Trophoblast cell (in vitro differentiated cells and primary cell): ENCODE measurements around the gene MUTYH.

Experiments used
- DNase-seq, 2 donors: peaks; one replicate each; pipeline ENCODE4 v3.0.0-alpha.2; 2016
- H2AFZ ChIP-seq: 2 replicates; pipeline ENCODE4 v1.6.1; 2013; ENCODE audit warnings: low read length, moderate library complexity, mild to moderate bottlenecking; ENCODE audit not compliant: insufficient read depth, poor library complexity
- H2AK5ac ChIP-seq: 2 replicates; pipeline ENCODE4 v1.6.1; 2013; ENCODE audit warnings: mild to moderate bottlenecking, low read length
- H2BK120ac ChIP-seq: 2 replicates; pipeline ENCODE4 v1.6.1; 2013; ENCODE audit warnings: low read length, mild to moderate bottlenecking, moderate library complexity; ENCODE audit not compliant: insufficient read depth, poor library complexity
- H2BK12ac ChIP-seq: 2 replicates; pipeline ENCODE4 v1.6.1; 2013; ENCODE audit warnings: mild to moderate bottlenecking, low read length, moderate library complexity
- H2BK5ac ChIP-seq: 2 replicates; pipeline ENCODE4 v1.6.1; 2013; ENCODE audit warnings: low read length, low read depth, moderate library complexity, mild to moderate bottlenecking; ENCODE audit not compliant: poor library complexity
- H3K14ac ChIP-seq: 2 replicates; pipeline ENCODE4 v1.6.1; 2013; ENCODE audit warnings: mild to moderate bottlenecking, low read length
- H3K18ac ChIP-seq: 2 replicates; pipeline ENCODE4 v1.6.1; 2013; ENCODE audit warnings: mild to moderate bottlenecking, low read length
- H3K23ac ChIP-seq: 2 replicates; pipeline ENCODE4 v1.6.1; 2013; ENCODE audit warnings: low read length
- H3K27ac ChIP-seq: 2 replicates; pipeline ENCODE4 v1.5.1; 2013; ENCODE audit warnings: low read depth, mild to moderate bottlenecking, inconsistent platforms, low read length, moderate library complexity
- H3K27me3 ChIP-seq: 2 replicates; pipeline ENCODE4 v1.6.1; 2013; ENCODE audit warnings: inconsistent platforms, mild to moderate bottlenecking, low read length, moderate library complexity; ENCODE audit not compliant: insufficient read depth
- H3K36me3 ChIP-seq, 2 experiments: 1 replicate in 1 of 2; 2 replicates in 1 of 2; pipeline ENCODE4 v1.6.1; 2013; ENCODE audit warnings: low read length in 2 of 2, mild to moderate bottlenecking in 2 of 2, moderate library complexity in 1 of 2; ENCODE audit not compliant: insufficient read depth in 2 of 2, control insufficient read depth in 1 of 2
- H3K4ac ChIP-seq: 2 replicates; pipeline ENCODE4 v1.6.1; 2013; ENCODE audit warnings: low read depth, mild to moderate bottlenecking, low read length, moderate library complexity
- H3K4me1 ChIP-seq, 2 experiments: 1 replicate in 1 of 2; 2 replicates in 1 of 2; pipeline ENCODE4 v1.6.1; 2013; ENCODE audit warnings: low read length in 2 of 2, mild to moderate bottlenecking in 2 of 2, moderate library complexity in 1 of 2; ENCODE audit not compliant: insufficient read depth in 2 of 2, control insufficient read depth in 1 of 2
- H3K4me2 ChIP-seq: 2 replicates; pipeline ENCODE4 v1.6.1; 2013; ENCODE audit warnings: inconsistent platforms, mild to moderate bottlenecking, low read length, moderate library complexity
- H3K4me3 ChIP-seq: 2 replicates; pipeline ENCODE4 v1.5.1; 2013; ENCODE audit warnings: mild to moderate bottlenecking, low read depth, low read length, inconsistent platforms
- H3K79me1 ChIP-seq: one replicate; pipeline ENCODE4 v1.6.1; 2013; ENCODE audit warnings: low read length
- H3K79me2 ChIP-seq: 2 replicates; pipeline ENCODE4 v1.6.1; 2013; ENCODE audit warnings: low read length, mild to moderate bottlenecking; ENCODE audit not compliant: control insufficient read depth, insufficient read depth, poor library complexity
- H3K9ac ChIP-seq: 2 replicates; pipeline ENCODE4 v1.6.1; 2013; ENCODE audit warnings: mild to moderate bottlenecking, low read length
- H3K9me3 ChIP-seq: 2 replicates; pipeline ENCODE4 v1.6.1; 2013; ENCODE audit warnings: low read depth, mild to moderate bottlenecking, control low read depth, inconsistent platforms, low read length; ENCODE audit not compliant: insufficient read depth
- H4K12ac ChIP-seq: 2 replicates; pipeline ENCODE4 v1.6.1; 2013; ENCODE audit warnings: low read depth, mild to moderate bottlenecking, low read length, moderate library complexity
- H4K8ac ChIP-seq: 2 replicates; pipeline ENCODE4 v1.6.1; 2013; ENCODE audit warnings: low read depth, mild to moderate bottlenecking, low read length, moderate library complexity
- H4K91ac ChIP-seq: one replicate; pipeline ENCODE4 v1.6.1; 2013; ENCODE audit warnings: low read depth, mild to moderate bottlenecking, low read length, moderate library complexity
- WGBS: extraction: QIAGEN DNeasy Blood & Tissue Kit; methylation state at CpG from one replicate; pipeline ENCODE4 v1.1.7; 2013; ENCODE audit warnings: missing lambda C conversion rate; ENCODE audit not compliant: insufficient read length, insufficient coverage; ENCODE audit errors: extremely low coverage; 5-methylcytosine and 5-hydroxymethylcytosine counted together

Gene MUTYH

DNA sequence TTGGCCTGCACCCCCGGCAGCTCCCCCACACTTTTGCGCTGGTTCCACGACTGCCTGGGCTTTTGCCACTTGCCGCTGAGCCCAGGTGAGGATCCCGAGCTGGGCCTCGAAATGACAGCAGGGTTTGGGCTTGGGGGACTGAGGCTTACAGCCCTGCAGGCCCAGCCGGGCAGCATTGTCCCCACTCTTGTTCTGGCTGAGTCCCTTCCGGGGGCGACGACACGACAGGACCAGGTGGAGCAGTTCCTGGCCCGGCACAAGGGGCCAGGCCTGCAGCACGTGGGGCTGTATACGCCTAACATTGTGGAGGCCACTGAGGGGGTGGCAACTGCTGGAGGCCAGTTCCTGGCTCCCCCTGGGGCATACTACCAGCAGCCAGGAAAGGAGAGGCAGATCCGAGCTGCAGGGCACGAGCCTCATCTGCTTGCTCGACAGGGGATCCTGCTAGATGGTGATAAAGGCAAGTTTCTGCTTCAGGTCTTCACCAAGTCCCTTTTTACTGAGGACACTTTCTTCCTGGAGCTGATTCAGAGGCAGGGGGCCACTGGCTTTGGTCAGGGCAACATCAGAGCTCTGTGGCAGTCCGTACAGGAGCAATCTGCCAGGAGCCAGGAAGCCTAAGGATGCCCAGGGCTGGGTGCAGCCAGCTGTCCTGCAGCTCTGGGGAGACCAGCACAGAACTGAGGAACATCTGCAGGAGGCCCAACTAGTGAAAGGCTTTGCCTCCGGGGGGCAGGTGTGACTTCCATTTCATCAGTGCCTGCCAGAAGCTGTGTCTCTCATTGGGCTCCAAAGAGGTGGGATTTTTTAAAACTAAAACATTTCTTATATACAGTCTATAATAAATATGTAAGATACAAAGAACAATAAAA is 12.4 kb downstream of the MUTYH start:
- H4K91ac ChIP-seq, result peak overlapping the region; percentile 2
- H3K36me3 ChIP-seq, result peaks cover 14 to 16% of the 10 kb centered on the region in 2 experiments
- H3K27ac ChIP-seq, result no peak overlapping the region
- peak overlapping the region; percentile 49 for H2AK5ac ChIP-seq
- H2BK12ac ChIP-seq, result no peak overlapping the region
- WGBS, result no CpG with 5 or more reads among the region's 19 CpGs
- no peak overlapping the region for H4K8ac ChIP-seq
- H2AFZ ChIP-seq, result no peak overlapping the region
- no peak for DNase-seq
- no peaks in the 10 kb centered on the region for H3K27me3 ChIP-seq
- no peak overlapping the region for H3K18ac ChIP-seq
- H2BK5ac ChIP-seq, result no peak overlapping the region
- H4K12ac ChIP-seq, result no peak overlapping the region
- peaks cover 8% of the 10 kb centered on the region for H3K79me1 ChIP-seq
- H3K14ac ChIP-seq, result no peak overlapping the region
- H3K4me2 ChIP-seq, result peak overlapping the region; percentile 77
- peak overlapping the region; percentile 23 for H2BK120ac ChIP-seq
- H3K9me3 ChIP-seq, result peaks cover 4% of the 10 kb centered on the region
- H3K4me3 ChIP-seq, result no peak overlapping the region
- no peak overlapping the region for H3K9ac ChIP-seq
- H3K4ac ChIP-seq, result no peak overlapping the region
- no peak overlapping the region for H3K23ac ChIP-seq
- H3K79me2 ChIP-seq, result no peaks in the 10 kb centered on the region
- H3K4me1 ChIP-seq, result peaks cover 24 to 36% of the 10 kb centered on the region in 2 experiments

- Histone ChIP-seq H4K91ac (no peak within 1 kb of the TSS), H3K79me1 (peaks cover 8% of the 10 kb centered on the region), H3K9me3 (peaks cover 4% of the 10 kb centered on the region), H3K18ac (peak within 1 kb of the TSS; percentile 12), H3K4me3 (peak within 1 kb of the TSS; percentile 57), H2AFZ (peak within 1 kb of the TSS; percentile 2), H3K14ac (peak within 1 kb of the TSS; percentile 2), H3K27me3 (no peaks in the 10 kb centered on the region), H2BK5ac (no peak within 1 kb of the TSS), H4K12ac (no peak within 1 kb of the TSS), H3K9ac (no peak within 1 kb of the TSS), H3K79me2 (no peaks in the 10 kb centered on the region), H3K4me2 (peak within 1 kb of the TSS; percentile 77), H3K36me3 (peaks cover 7 to 10% of the 10 kb centered on the region in 2 experiments), H3K4ac (no peak within 1 kb of the TSS), H4K8ac (no peak within 1 kb of the TSS), H2BK120ac (no peak within 1 kb of the TSS), H3K4me1 (peaks cover 24 to 32% of the 10 kb centered on the region in 2 experiments), H2BK12ac (no peak within 1 kb of the TSS), H2AK5ac (peak within 1 kb of the TSS; percentile 7), H3K23ac (no peak within 1 kb of the TSS), H3K27ac (no peak within 1 kb of the TSS)
- peak in 1 of 2 donors; percentile 31 for DNase-seq
- no CpG with 5 or more reads among the region's 96 CpGs for WGBS
Observed at GRCh38 chr1:45326627-45327623, 13.3 kb downstream of the MUTYH start, which contains the start of gene HPDL. Gene HPDL, plus strand, starts transcription at chr1:45326895. Its CDS starts 254 bp downstream, at chr1:45327149.

GRCh38 chr1:45325851-45326506 is 14.3 kb downstream of the MUTYH start:
- Histone ChIP-seq H3K18ac (no peak overlapping the region), H3K4me2 (no peak overlapping the region), H3K4me3 (no peak overlapping the region), H3K36me3 (peaks cover 0 to 2% of the 10 kb centered on the region in 2 experiments), H3K4me1 (peaks cover 24 to 31% of the 10 kb centered on the region in 2 experiments), H2BK5ac (no peak overlapping the region), H2BK120ac (no peak overlapping the region), H3K23ac (no peak overlapping the region), H4K8ac (no peak overlapping the region), H2BK12ac (no peak overlapping the region), H3K79me1 (peaks cover 8% of the 10 kb centered on the region), H4K91ac (no peak overlapping the region), H3K27me3 (no peaks in the 10 kb centered on the region), H3K9me3 (peaks cover 4% of the 10 kb centered on the region), H3K4ac (no peak overlapping the region), H2AK5ac (no peak overlapping the region), H4K12ac (no peak overlapping the region), H3K79me2 (no peaks in the 10 kb centered on the region), H2AFZ (no peak overlapping the region), H3K14ac (no peak overlapping the region), H3K27ac (no peak overlapping the region), H3K9ac (no peak overlapping the region)
- WGBS, result no CpG with 5 or more reads among the region's 6 CpGs
- no peak for DNase-seq
